GM20431 (cell line): Measurements from ENCODE around the gene KIF22.

Source experiments
- in situ Hi-C: fragments of 300-500 bp; cut with MseI, MboI; formaldehyde crosslinking; loops from one replicate; pipeline ENCODE4 v1.15.0; 2020; ENCODE audit warnings: low sequenced_read_pairs; ENCODE audit not compliant: unreplicated experiment

KIF22 gene

DNA sequence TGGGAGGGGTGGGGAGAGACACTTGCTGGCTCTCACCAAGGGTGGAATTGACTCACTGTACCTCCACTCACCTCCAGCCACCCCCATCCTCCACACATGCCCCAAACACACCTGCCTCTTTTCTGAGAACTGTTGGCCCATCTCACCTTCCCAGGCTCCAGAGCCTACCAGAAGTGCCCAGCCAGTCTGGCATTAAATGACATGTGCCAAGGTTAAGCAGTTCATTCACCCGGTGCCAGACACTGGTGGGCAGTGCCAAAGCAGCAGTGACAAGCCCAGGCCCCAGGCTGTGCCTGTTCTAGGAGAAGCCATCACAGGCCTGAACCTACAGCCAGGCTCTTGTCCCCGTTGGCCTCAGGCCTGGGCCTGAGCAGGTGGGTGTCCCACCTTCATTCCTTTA is 40.9 kb downstream of the KIF22 start:
- in situ Hi-C loops: loop anchor here (25.0 kb wide), 1 partner anchor 181 kb away; the partner anchor contains the start of genes C16orf92 and DOC2A

DNA sequence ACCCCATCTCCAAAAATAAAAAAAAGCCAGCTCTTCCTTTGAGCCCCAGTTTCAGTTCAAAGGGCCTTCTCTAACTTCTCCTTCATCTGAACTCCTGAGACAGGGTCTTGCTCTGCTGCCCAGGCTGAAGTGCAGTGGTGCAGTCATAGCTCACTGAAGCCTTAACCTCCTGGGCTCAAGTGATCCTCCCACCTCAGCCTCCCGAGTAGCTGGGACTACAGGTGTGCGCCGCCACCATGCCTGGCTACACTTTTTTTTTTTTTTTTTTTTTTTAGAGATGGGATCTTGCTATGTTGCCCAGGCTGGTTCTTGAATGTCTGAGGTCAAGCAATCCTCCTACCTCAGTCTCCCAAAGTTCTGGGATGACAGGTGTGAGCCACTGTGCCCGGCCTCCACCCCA is 42.7 kb downstream of the KIF22 start:
- in situ Hi-C loops: loop anchor here (25.0 kb wide), 1 partner anchor 179 kb away; the partner anchor contains the start of genes C16orf92 and DOC2A

DNA sequence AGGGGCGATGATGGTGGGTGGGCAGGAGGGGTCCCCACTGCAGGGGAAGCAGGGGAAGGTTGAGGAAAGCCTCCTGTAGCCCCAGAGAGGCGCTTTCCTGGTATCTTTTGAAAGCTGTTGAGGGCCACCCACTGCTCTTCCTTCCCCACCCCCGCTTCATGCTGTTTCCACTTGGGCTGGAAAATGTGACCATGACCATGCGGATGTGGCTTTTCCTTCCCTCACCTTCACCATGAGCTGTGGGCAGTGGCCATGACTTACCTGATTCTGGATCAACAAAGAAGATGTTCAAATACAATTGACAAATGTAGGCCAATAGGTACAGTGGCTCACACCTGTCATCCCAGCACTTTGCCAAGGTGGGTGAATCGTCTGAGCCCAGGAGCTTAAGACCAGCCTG is 43.5 kb downstream of the KIF22 start:
- in situ Hi-C loops: loop anchor here (25.0 kb wide), 1 partner anchor 178 kb away; the partner anchor contains the start of genes C16orf92 and DOC2A

DNA sequence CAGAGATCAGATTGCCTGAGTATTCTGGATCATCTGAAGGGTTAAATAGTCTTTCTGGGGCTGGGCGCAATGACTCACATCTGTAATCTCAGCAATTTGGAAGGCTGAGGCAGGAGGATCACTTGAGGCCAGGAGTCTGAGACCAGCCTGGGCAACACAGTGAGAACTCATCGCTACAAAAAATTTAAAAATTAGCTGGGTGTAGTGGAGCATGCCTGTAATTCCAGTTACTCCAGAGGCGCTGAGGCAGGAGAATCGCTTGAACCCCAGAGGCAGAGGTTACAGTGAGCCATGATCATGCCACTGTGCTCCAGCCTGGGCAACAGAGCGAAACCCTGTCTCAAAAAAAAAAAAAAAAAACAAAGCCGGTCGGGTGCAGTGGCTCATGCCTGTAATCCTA is 45.4 kb downstream of the KIF22 start:
- in situ Hi-C loops: loop anchor here (25.0 kb wide), 1 partner anchor 176 kb away; the partner anchor contains the start of genes C16orf92 and DOC2A

- in situ Hi-C loops: loop anchor here (25.0 kb wide), 1 partner anchor 176 kb away; the partner anchor contains the start of genes C16orf92 and DOC2A
Observed at GRCh38 chr16:29836623-29837022, 46.1 kb downstream of the KIF22 start.

DNA sequence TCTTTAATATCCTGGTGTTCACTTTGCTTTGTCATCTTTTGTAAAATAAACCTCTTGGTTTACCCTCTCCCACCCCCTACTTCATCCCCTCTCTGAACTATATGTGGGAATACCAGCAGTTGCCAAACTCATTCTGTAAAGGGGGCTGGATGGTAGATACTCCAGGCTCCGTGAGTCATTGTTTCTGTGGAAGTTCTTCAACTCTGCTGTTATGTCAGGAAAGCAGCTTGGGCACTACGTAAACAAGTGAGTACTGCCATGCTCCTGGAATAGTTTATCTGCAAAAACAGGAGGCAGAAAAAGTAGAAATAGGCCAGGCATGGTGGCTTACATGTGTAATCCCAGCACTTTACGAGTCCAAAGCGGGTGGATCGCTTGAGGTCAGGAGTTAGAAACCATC is 47.3 kb downstream of the KIF22 start:
- in situ Hi-C loops: loop anchor here (25.0 kb wide), 1 partner anchor 174 kb away; the partner anchor contains the start of genes C16orf92 and DOC2A

GRCh38 chr16:29839822-29840221 is 49.3 kb downstream of the KIF22 start:
- in situ Hi-C loops: loop anchor here (25.0 kb wide), 1 partner anchor 172 kb away; the partner anchor contains the start of genes C16orf92 and DOC2A

- in situ Hi-C loops: loop anchor here (25.0 kb wide), 1 partner anchor 172 kb away; the partner anchor contains the start of genes C16orf92 and DOC2A
Observed at GRCh38 chr16:29840240-29840639, 49.7 kb downstream of the KIF22 start.

- in situ Hi-C loops: loop anchor here (25.0 kb wide), 1 partner anchor 171 kb away; the partner anchor contains the start of genes C16orf92 and DOC2A
Observed at GRCh38 chr16:29841631-29842030, 51.1 kb downstream of the KIF22 start.

GRCh38 chr16:29842732-29843346 is 52.3 kb downstream of the KIF22 start:
- in situ Hi-C loops: loop anchor here (25.0 kb wide), 1 partner anchor 169 kb away; the partner anchor contains the start of genes C16orf92 and DOC2A

DNA sequence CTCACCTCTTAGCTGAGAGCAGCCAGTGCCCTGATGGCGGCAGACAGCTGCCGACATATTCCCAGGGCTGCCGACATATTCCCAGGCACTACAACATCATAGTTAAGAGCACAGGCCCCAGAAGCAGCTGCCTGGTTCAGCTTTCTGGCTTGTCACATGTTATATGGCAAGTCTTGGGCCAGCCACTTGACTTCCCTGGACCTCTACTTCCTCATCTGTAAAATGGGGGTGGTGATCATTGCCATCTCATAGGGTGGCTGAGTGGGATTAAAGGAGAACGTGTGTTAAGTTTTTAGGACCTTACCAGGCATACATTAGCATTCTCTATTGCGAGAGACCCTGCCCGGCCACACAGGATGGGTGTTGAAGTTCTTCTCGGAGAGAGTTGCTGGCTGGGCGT is 53.4 kb downstream of the KIF22 start:
- in situ Hi-C loops: loop anchor here (25.0 kb wide), 1 partner anchor 168 kb away; the partner anchor contains the start of genes C16orf92 and DOC2A

DNA sequence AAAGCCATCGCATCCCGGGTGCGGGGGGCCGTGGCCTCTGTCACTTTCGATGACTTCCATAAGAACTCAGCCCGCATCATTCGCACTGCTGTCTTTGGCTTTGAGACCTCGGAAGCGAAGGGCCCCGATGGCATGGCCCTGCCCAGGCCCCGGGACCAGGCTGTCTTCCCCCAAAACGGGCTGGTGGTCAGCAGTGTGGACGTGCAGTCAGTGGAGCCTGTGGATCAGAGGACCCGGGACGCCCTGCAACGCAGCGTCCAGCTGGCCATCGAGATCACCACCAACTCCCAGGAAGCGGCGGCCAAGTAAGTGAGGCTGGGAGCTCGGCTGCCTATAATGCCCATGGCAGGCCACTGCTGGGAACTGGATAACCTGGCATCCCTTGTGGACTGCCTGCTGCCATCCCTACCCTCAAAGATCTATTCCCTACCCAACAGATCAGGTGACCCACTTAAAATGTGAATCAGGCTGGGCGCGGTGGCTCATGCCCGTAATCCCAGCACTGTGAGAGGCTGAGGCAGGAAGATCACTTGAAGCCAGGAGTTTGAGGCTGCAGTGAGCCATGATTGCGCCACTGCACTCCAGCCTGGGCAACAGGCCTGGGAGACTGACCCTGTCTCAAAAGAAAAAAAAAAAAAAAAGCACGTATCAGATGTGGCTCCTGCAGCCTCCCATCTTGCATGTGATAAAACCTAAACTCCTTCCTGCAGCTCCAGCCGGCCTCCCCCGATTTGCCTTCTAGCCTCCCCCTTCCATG is 54.2 kb downstream of the KIF22 start:
- in situ Hi-C loops: loop anchor here (25.0 kb wide), 1 partner anchor 168 kb away; the partner anchor contains the start of genes C16orf92 and DOC2A

DNA sequence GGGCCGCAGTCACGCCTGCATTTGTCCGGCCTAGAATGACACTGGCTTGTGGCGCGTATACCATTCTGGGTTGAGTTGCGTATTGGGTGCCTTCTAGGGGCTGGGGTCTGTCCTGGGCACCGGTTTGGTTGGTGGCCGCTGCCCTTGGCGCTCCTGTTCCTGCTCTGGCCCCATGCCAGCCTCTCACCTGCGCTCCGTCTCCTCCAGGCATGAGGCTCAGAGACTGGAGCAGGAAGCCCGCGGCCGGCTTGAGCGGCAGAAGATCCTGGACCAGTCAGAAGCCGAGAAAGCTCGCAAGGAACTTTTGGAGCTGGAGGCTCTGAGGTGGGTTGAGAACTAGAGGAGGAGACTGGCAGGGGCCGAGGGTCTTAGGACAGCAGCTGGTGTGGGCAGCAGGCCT is 55.1 kb downstream of the KIF22 start:
- in situ Hi-C loops: loop anchor here (25.0 kb wide), 1 partner anchor 167 kb away; the partner anchor contains the start of genes C16orf92 and DOC2A

DNA sequence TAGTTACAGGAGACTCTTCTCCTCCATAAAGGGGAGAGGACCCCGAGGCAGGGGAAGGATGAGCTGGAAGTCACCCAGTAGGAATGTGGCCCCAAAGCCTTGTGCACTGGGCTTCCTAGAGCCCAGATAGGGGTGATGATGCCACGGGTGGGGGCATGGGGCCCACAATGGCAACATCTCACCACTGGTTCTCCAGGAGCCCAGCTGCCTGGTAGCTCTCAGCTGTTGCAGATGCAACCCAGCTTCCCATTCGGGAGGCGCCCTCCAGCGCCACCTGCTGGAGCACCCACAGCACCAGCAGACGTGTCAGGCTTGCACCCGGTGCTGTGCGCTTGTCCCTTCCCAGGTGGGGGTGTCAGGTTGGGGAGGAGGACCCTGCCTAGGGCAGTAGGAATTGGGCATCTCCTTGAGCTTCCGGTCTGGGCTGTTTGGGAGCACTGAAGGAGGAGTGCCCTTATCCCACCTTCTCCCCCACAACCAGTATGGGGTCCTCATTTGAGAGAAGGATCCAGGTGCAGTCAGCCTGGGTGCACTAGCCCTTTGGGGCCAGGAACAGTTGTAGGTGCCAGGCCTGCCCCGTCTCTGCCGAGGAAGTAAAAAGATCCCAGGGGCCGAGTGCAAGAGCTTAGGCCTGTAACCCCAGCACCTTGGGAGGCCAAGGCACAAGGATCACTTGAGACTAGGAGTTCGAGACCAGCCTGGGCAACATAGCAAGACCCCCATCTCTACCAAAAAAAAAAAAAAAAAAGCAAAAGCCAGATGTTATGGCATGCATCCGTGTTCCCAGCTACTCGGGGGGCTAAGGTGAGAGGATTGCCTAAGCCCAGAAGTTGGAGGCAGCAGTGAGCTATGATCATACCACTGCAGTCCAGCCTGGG is 58.1 kb downstream of the KIF22 start:
- in situ Hi-C loops: loop anchor here (25.0 kb wide), 1 partner anchor 164 kb away; the partner anchor contains the start of genes C16orf92 and DOC2A

GRCh38 chr16:29849505-29849904 is 59.0 kb downstream of the KIF22 start:
- in situ Hi-C loops: loop anchor here (25.0 kb wide), 1 partner anchor 163 kb away; the partner anchor contains the start of genes C16orf92 and DOC2A

DNA sequence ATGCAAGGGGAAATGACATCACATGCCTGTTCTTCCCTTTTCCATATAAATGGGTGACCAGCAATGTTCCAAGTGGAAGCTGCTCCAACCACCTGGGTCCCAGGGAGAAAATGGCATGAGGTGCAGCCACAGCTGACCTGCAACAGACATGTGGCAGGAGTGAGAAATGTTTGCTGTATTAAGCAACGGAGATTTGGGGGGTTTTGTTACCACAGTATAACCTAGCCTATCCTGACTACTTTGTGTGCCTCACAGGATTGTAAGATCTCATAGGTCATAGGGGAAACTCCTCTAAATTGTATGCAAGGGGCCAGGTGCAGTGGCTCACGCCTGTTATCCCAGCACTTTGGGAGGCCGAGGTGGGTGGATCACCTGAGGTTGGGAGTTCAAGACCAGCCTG is 60.4 kb downstream of the KIF22 start:
- in situ Hi-C loops: no loop called here

GRCh38 chr16:29852654-29853053 is 62.1 kb downstream of the KIF22 start:
- in situ Hi-C loops: no loop called here

DNA sequence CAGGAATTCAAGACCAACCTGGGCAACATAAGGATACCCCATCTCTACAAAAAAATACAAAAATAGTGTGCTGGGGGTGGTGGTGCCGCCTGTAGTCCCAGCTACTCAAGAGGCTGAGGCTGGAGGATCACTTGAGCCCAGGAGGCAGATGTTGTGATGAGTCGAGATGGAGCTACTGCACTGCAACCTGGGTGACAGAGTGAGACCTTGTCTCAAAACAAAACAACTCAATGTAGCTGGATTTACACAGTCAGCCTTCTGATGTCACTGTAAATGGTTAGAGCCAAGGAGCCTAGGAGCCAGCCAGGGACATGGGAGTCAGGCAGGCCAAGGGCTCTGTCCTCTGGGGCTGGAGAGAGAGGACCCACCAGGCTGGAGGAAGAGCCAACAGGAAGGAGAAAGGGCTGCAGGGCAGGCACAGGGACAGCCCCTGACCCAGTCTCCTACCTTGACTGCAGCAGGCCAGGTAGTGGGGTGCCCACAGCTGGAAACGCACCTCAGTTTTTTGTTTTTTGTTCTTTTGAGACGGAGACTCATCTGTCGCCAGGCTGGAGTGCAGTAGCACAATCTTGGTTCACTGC is 64.1 kb downstream of the KIF22 start:
- in situ Hi-C loops: no loop called here
